Activated T-cell treated with anti-CD3 and anti-CD28 coated beads for 48 hours (primary cell): Measurements from ENCODE around the gene ACSM4.
A peak's percentile ranks its signal among the peaks of the same experiment; 100 is the strongest.
"Not testable (repeated sequence)": the region's sequence is repeated elsewhere in the genome, so short reads cannot be mapped to it uniquely, and the experiment has no call there.

ENCODE experiments used
- DNase-seq: peaks from one replicate; pipeline ENCODE4 v3.0.0-alpha.2; 2020; ENCODE audit warnings: low read depth

ACSM4 gene

DNA sequence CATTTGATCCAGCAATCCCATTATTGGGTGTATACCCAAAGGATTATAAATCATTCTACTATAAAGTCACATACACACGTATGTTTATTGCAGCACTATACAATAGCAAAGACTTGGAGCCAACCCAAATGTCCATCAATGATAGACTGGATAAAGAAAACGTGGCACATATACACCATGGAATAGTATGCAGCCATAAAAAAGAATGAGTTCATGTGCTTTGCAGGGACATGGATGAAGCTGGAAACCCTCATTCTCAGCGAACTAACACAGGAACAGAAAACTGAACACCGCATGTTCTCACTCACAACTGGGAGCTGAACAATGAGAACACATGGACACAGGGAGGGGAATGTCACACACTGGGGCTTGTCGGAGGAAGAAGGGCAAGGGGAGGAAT, 33.9 kb downstream of the ACSM4 start:
- not testable (repeated sequence) for DNase-seq

DNA sequence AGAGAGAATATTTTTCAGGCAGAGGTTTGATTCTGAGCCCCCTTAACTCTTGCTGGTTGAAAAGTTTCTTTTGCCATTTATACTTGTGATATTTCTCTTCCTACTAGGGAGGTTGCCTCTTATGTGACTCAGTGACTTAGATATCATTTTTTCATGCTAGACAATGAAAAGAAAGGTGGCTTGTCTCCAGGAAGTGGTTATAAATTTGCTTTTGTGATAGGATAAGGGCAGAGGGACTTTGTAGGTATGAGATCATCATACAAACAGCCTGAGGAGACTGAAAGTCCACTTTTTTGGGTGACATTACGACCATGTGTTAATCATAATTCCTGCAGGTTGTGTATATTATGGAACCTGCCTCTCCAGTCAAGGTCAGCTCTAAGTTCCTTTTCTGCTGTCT, 35.8 kb downstream of the ACSM4 start:
- no peak for DNase-seq

DNA sequence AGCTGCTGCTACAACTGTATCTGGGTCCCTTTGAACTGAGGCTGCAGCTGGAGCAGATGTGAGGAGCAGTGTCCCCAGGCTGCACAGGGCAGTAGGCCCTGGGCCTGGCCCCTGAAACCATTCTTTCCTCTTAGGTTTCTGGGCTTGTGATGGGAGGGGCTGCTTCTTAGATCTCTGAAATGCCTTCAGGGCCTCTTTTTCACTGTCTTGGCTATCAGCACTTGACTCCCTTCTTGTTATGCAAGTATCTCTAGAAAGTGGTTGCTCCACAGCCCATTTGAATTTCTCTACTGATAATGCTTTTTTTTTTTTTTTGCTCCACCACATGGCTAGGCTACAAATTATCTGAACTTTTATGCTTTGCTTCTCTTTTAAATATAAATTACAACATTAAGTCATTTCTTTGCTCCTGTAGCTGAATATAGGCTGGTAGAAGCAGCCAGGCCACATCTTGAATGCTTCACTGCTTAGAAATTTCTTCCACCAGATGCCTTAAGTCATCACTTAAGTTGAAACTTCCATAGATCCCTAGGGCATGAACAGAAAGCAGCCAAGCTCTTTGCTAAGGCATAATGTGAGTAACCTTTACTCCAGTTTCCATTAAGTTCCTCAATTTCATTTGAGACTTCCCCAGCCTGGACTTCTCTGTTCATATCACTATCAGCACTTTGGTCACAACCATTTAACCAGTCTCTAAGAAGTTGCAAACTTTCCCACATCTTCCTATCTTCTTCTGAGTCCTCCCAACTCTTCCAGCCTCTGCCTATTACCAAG, 41.1 kb downstream of the ACSM4 start:
- DNase-seq, result no peak

GRCh38 chr12:7346551-7347225, 42.8 kb downstream of the ACSM4 start:
- DNase-seq, result no peak

DNA sequence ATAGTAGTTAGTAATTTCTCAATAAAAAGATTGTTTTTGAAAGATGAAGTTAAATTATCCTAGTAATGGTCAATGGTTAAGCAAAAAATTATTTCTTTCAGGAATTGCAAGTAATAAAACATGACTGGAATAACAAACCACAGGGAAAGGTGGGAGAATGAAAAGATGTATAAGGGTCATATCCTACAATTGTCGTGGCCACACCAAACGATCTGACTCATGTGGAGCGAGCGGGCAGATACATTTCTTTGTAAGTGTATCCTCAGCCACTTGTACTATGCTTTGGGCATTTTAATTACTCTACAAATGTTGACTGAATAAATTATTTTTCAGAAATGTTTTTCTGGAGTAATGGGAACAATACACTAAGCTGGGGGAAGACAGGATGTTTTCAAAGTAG, 45.5 kb downstream of the ACSM4 start:
- DNase-seq, result no peak

DNA sequence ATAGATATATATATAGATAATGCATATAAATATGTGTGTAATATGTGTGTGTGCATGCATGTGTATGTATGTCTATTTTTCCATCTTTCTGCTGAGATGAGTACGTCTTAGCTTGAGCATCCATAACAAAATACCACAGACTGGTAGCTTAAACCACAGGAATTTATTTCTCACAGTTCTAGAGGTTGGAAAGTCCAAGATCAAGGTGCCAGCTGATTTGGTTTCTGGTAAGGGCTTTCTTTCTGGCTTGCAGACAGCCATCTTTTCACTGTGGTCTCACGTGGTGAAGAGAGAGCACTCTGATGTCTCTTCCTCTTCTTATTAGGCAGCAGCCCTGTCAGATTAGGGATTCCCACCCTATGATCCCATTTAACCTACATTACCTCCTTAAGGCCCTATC, 47.3 kb downstream of the ACSM4 start:
- no peak for DNase-seq

- no peak for DNase-seq
These were observed 48.8 kb downstream of the ACSM4 start for GRCh38 chr12:7352661-7353060.

DNA sequence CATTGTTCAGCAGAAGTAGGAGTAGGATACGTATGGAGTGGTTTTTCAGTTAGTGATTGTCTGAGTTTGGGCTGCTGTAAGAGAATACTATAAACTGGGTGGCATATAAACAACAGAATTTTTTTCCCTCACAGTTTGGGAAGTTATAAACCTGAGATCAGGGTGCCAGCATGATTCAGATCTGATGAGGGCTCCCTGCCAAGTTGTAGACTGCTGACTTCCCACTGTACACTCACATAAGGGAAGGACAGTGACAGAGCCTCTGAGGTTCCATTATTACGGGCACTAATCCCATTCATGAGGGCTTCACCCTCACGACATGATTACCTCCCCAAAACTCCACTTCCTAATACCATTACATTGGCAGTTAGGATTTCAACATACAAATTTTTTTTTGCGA, 50.7 kb downstream of the ACSM4 start:
- DNase-seq, result no peak

DNA sequence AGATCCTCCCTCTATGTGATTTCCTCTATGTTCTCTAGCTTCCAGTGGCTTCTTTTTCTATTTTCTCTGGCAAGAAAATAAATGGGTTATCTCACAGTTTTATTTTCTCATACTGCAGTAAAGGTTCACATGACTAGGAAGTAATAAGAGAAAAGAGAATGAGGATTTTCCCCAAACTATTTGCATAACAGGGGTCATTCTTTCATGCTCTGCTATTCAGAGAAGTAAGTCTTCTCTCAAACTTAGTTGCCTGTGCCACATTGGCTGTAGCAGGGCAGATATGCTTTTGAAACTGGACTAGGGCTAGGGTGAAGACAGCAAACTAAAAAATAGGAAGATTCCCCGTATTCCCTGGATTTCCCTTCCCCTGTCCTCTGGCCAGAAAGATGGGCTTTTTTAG, 57.4 kb downstream of the ACSM4 start:
- DNase-seq, result no peak

DNA sequence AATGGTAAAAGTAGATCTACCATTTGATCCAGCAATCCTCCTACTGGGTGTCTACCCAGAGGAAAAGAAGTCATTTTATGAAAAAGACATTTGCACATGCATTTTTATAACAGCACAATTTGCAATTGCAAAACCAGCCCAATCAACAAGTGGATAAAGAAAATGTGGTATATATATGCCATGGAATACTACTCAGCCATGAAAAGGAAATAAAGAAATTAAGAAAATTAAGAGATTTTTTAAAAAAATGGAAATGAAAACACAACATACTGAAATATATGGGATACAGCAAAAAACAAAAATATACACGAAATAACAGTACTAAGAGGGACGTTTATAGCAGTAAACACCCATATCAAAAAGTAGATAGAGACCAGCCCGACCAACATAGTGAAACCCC, 58.9 kb downstream of the ACSM4 start:
- no peak for DNase-seq

DNA sequence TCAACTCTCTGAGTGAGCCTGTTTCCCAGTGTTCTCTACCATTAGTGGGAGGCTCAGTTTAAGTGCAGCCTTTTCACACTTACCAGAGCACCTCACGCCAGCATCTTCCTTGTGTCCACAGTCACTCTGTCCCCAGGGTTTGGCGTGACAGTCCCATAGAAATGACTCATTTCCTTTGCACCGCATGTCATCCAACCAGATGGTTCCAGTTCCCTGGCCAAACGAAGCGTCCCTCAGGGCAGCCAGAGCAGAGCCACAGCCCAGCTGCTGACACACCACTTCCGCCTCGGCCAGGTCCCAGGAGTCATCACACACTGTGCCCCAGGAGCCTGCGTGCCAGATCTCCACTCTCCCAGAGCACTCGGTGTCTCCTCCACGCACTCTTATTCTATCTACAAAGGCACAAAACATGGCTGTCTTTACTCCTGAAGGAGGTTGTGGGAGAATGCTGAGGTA, 65.4 kb downstream of the ACSM4 start:
- DNase-seq, result no peak

GRCh38 chr12:7373226-7373625, 69.4 kb downstream of the ACSM4 start:
- DNase-seq, result no peak

- peak; percentile 23 for DNase-seq
These were observed 70.7 kb downstream of the ACSM4 start for GRCh38 chr12:7374423-7375144.

DNA sequence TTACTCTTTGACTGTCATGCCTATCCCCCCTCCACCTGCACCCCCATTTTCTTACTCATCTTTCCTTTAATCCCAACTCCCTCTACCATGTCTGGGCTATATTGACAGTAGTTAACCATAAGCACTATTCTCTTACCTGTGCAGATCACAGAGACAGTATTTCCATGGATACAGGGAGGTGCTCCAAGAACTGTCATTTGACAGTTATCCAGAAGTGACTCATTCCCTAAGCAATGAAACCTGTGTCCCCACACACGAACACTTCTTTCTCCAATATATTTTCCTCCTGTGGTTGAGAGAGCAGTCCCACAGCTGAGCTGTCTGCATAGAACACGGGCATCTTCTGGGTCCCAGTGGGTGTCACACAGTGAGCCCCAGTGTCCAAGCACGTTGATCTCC, 71.3 kb downstream of the ACSM4 start:
- no peak for DNase-seq

DNA sequence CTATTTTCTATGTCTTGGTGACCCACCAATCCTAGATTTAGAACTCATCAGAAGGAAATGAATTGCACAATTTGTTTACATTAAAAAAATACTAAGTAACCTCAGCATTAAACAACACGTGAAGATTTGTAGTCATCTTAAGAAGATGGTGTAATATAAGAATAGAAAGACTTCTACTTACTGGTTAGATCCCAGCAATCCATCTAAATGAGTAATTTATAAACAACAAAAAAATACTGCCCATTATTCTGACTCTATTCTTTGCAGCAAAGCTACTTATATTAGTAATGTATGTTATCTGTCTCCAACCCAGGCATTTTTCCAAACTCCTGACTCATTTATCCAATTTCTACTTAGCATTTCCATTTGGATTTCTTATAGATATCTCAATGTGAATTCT, 72.3 kb downstream of the ACSM4 start:
- no peak for DNase-seq
